DND-41 (cell line): Measurements from ENCODE around the gene RSPH9.
"Not testable (repeated sequence)": the region's sequence is repeated elsewhere in the genome, so short reads cannot be mapped to it uniquely, and the experiment has no call there.

Source experiments
- ATAC-seq: fragments of 200-7000 bp; cut with Tn5 transposase; 3 replicates; pipeline ENCODE4 v1.9.1; 2021; ENCODE audit warnings: low read depth; ENCODE audit not compliant: insufficient read depth
- DNase-seq: peaks from one replicate; pipeline ENCODE4 v3.0.0-alpha.2; 2020
- H2AFZ ChIP-seq: 2 replicates; pipeline ENCODE4 v1.6.0; 2012; ENCODE audit warnings: low read depth, low read length
- H3K27ac ChIP-seq: 2 replicates; pipeline ENCODE4 v1.5.1; 2012; ENCODE audit warnings: low read length, inconsistent platforms
- H3K27me3 ChIP-seq: fragments of 200-600 bp; sonication (generic); 2 replicates; pipeline ENCODE4 v1.6.0; 2012; ENCODE audit warnings: low read length, mild to moderate bottlenecking, inconsistent platforms; ENCODE audit not compliant: insufficient read depth, poor library complexity
- H3K36me3 ChIP-seq: 2 replicates; pipeline ENCODE4 v1.5.1; 2012; ENCODE audit warnings: low read length, inconsistent platforms; ENCODE audit not compliant: insufficient read depth
- H3K4me1 ChIP-seq: 2 replicates; pipeline ENCODE4 v1.5.1; 2012; ENCODE audit warnings: mild to moderate bottlenecking, low read length; ENCODE audit not compliant: insufficient read depth
- H3K4me2 ChIP-seq: 2 replicates; pipeline ENCODE4 v1.6.0; 2012; ENCODE audit warnings: mild to moderate bottlenecking, moderate library complexity, low read length, inconsistent platforms; ENCODE audit not compliant: insufficient read depth
- H3K4me3 ChIP-seq, 2 experiments: fragments of 200-600 bp in 1 of 2; shearing (Covaris generic) in 1 of 2; 2 replicates each; pipeline ENCODE4 v1.5.1; 2012 to 2016; ENCODE audit warnings: inconsistent platforms in 2 of 2, low read length in 2 of 2, mild to moderate bottlenecking in 2 of 2, low read depth in 1 of 2, moderate library complexity in 1 of 2
- H3K79me2 ChIP-seq: 2 replicates; pipeline ENCODE4 v1.6.0; 2012; ENCODE audit warnings: low read length, inconsistent platforms; ENCODE audit not compliant: insufficient read depth
- H3K9ac ChIP-seq: 2 replicates; pipeline ENCODE4 v1.6.0; 2012; ENCODE audit warnings: low read depth, mild to moderate bottlenecking, inconsistent platforms, low read length, moderate library complexity
- H3K9me3 ChIP-seq: 2 replicates; pipeline ENCODE4 v1.5.1; 2012; ENCODE audit warnings: low read length, moderate library complexity, mild to moderate bottlenecking, inconsistent platforms; ENCODE audit not compliant: insufficient read depth, severe bottlenecking
- H4K20me1 ChIP-seq: 2 replicates; pipeline ENCODE4 v1.6.0; 2012; ENCODE audit warnings: low read length; ENCODE audit not compliant: insufficient read depth
- CTCF ChIP-seq: IDR thresholded peaks from 2 replicates; pipeline ENCODE4 v1.5.1; 2012; ENCODE audit warnings: borderline replicate concordance, low read length, moderate library complexity, mild to moderate bottlenecking; ENCODE audit not compliant: poor library complexity, severe bottlenecking; ENCODE audit errors: extremely low read depth
- EZH2 ChIP-seq: IDR thresholded peaks from 3 replicates; pipeline ENCODE4 v1.6.1; 2012; ENCODE audit warnings: borderline replicate concordance, low read depth, mild to moderate bottlenecking, moderate library complexity, low read length, inconsistent platforms; ENCODE audit not compliant: severe bottlenecking

Gene RSPH9

GRCh38 chr6:43629104-43629504, 15.7 kb upstream of the RSPH9 start, which contains the start of gene GTPBP2:
TSS of gene GTPBP2 (minus strand) at chr6:43629264. CDS start at chr6:43629162, 102 bp downstream.
- Histone ChIP-seq H3K4me2 (peak within 1 kb of the TSS; percentile 84), H3K4me3 (peak within 1 kb of the TSS; percentile 59 to 70), H3K79me2 (peaks cover 31% of the 10 kb centered on the region), H3K9ac (peak within 1 kb of the TSS; percentile 79), H3K9me3 (no peaks in the 10 kb centered on the region), H3K27me3 (no peaks in the 10 kb centered on the region), H3K36me3 (peaks cover 37% of the 10 kb centered on the region), H2AFZ (peak within 1 kb of the TSS; percentile 79), H3K4me1 (peaks cover 33% of the 10 kb centered on the region), H4K20me1 (peaks cover 11% of the 10 kb centered on the region), H3K27ac (peak within 1 kb of the TSS; percentile 91)
- DNase-seq (peak; percentile 98), ATAC-seq (peak; percentile 85)
- no peak for TF ChIP-seq CTCF
- TF ChIP-seq EZH2 = no peak

GRCh38 chr6:43629505-43630300, 15.1 kb upstream of the RSPH9 start:
- Histone ChIP-seq H3K36me3 (peaks cover 31% of the 10 kb centered on the region), H3K27me3 (no peaks in the 10 kb centered on the region), H2AFZ (peak overlapping the region; percentile 79), H3K9ac (peak overlapping the region; percentile 79), H3K4me3 (peak overlapping the region; percentile 33 to 70), H3K79me2 (peaks cover 31% of the 10 kb centered on the region), H3K27ac (peak overlapping the region; percentile 91), H3K4me2 (peak overlapping the region; percentile 76), H4K20me1 (peaks cover 10% of the 10 kb centered on the region), H3K9me3 (no peaks in the 10 kb centered on the region), H3K4me1 (peaks cover 34% of the 10 kb centered on the region)
- TF ChIP-seq CTCF (no peak), EZH2 (no peak)
- ATAC-seq (peak; percentile 80), DNase-seq (peak; percentile 96)

GRCh38 chr6:43630980-43631619, 13.7 kb upstream of the RSPH9 start:
- Histone ChIP-seq H3K9ac (no peak overlapping the region), H3K27ac (peak overlapping the region; percentile 40), H3K4me1 (peaks cover 41% of the 10 kb centered on the region), H2AFZ (no peak overlapping the region), H3K4me3 (no peak overlapping the region), H3K36me3 (peaks cover 17% of the 10 kb centered on the region), H3K4me2 (no peak overlapping the region), H4K20me1 (peaks cover 8% of the 10 kb centered on the region), H3K79me2 (peaks cover 36% of the 10 kb centered on the region), H3K27me3 (no peaks in the 10 kb centered on the region), H3K9me3 (no peaks in the 10 kb centered on the region)
- no peak for DNase-seq
- no peak for ATAC-seq
- TF ChIP-seq CTCF (no peak), EZH2 (no peak)

- H3K27me3 ChIP-seq, DNase-seq, H3K27ac ChIP-seq, H3K4me2 ChIP-seq, H2AFZ ChIP-seq, H4K20me1 ChIP-seq, H3K9ac ChIP-seq, H3K9me3 ChIP-seq, ATAC-seq, H3K4me3 ChIP-seq: not testable (repeated sequence)
- Histone ChIP-seq H3K36me3 (peaks cover 11% of the 10 kb centered on the region), H3K4me1 (peaks cover 42% of the 10 kb centered on the region), H3K79me2 (peaks cover 38% of the 10 kb centered on the region)
These were observed 11.8 kb upstream of the RSPH9 start for GRCh38 chr6:43633002-43633401.
